Kidney (tissue), 14 donors: ENCODE data around the gene RBMS1. TPM values are rescaled to one million over a fixed set of nuclear protein-coding genes. Genes with fewer than 3 reads are reported as not detected.

ENCODE experiments used
- DNase-seq, 5 donors: peaks; one replicate each; pipeline ENCODE4 v3.0.0-alpha.2; 2013 to 2020
- FAIRE-seq: peaks from 2 replicates; lab custom pipeline; 2012; peaks lifted over from hg19 to GRCh38; lab: Jason Lieb, UNC
- H3K27ac ChIP-seq, 2 donors: one replicate each; pipeline ENCODE4 v1.7.0; 2013; ENCODE audit warnings: low read depth in 2 of 2, low read length in 2 of 2, inconsistent platforms in 1 of 2
- H3K27me3 ChIP-seq: one replicate; pipeline ENCODE4 v1.7.1; 2013; ENCODE audit warnings: low read length, inconsistent platforms; ENCODE audit not compliant: control insufficient read depth, insufficient read depth
- H3K36me3 ChIP-seq, 3 donors: one replicate each; pipeline versions ENCODE4 v1.7.0 to v1.7.1; 2013; ENCODE audit warnings: low read length in 3 of 3, control low read depth in 1 of 3, inconsistent platforms in 1 of 3; ENCODE audit not compliant: insufficient read depth in 3 of 3, control insufficient read depth in 2 of 3
- H3K4me1 ChIP-seq, 3 donors: one replicate each; pipeline versions ENCODE4 v1.7.0 to v1.7.1; 2013; ENCODE audit warnings: low read length in 3 of 3, inconsistent platforms in 1 of 3, low read depth in 1 of 3; ENCODE audit not compliant: control insufficient read depth in 2 of 3, insufficient read depth in 2 of 3
- H3K4me3 ChIP-seq, 3 donors: one replicate each; pipeline versions ENCODE4 v1.7.0 to v1.8.1; 2013; ENCODE audit warnings: low read length in 3 of 3, control low read depth in 1 of 3, inconsistent platforms in 1 of 3
- H3K9ac ChIP-seq, 3 donors: one replicate each; pipeline versions ENCODE4 v1.7.0 to v1.7.1; 2013; ENCODE audit warnings: low read length in 3 of 3, control low read depth in 1 of 3, inconsistent platforms in 1 of 3
- H3K9me3 ChIP-seq, 3 donors: one replicate each; pipeline versions ENCODE4 v1.7.0 to v1.7.1; 2013; ENCODE audit warnings: low read length in 3 of 3, control low read depth in 1 of 3, inconsistent platforms in 1 of 3; ENCODE audit not compliant: control insufficient read depth in 2 of 3, insufficient read depth in 1 of 3
- intact Hi-C: fragments of 100-400 bp; cut with DNase I; formaldehyde crosslinking; loops from one replicate; pipeline ENCODE4 v1.11.1; 2022
- polyA plus RNA-seq: library from polyadenylated mRNA; stranded (reverse); fragments of 350-450 nt; fragmentation: Illumina TruSeq; extraction: RNeasy Lipid Tissue Mini Kit (QIAGEN cat#74804); gene quantifications from one replicate; pipeline ENCODE4 v1.2.3, GENCODE V29; 2014; ENCODE audit warnings: low read depth, low replicate concordance; ENCODE audit not compliant: insufficient read depth
- total RNA-seq: library from RNA; stranded (reverse); fragmentation: NEBNext Ultra II Directional; extraction: Animal tissue kit (Norgen Biotek cat#: 25700); gene quantifications from one replicate; pipeline ENCODE4 v1.2.1, GENCODE V29; 2021
- TF ChIP-seq, protein P1 (sequence below): IDR thresholded peaks from 3 replicates; pipeline ENCODE4 v1.5.1; 2012; ENCODE audit warnings: mild to moderate bottlenecking, moderate library complexity, borderline replicate concordance; ENCODE audit not compliant: insufficient read depth; ENCODE audit errors: extremely low read depth
- donor health status: control.
- donor health status: control.
- donor health status: control.
- donor health status: control.
- donor health status: control.
- donor health status: DM: yes; HTN: yes; CAD: no.
- donor health status: Normal renal cell carcinoma (clear cell type).

Gene RBMS1
- total and polyA plus RNA-seq, 2 donors from 2014 or later: 25.6 to 94.8 TPM

GRCh38 chr2:160457588-160457987 is 36.0 kb downstream of the RBMS1 start:
- FAIRE-seq (no peak), DNase-seq (no peak)
- H3K9me3 ChIP-seq: no peaks in the 10 kb centered on the region
- peaks cover 0 to 19% (median 14%) of the 10 kb centered on the region in 3 donors for H3K4me1 ChIP-seq
- intact Hi-C loops: no loop called here
- no peaks in the 10 kb centered on the region for H3K27me3 ChIP-seq
- TF ChIP-seq, protein P1, sequence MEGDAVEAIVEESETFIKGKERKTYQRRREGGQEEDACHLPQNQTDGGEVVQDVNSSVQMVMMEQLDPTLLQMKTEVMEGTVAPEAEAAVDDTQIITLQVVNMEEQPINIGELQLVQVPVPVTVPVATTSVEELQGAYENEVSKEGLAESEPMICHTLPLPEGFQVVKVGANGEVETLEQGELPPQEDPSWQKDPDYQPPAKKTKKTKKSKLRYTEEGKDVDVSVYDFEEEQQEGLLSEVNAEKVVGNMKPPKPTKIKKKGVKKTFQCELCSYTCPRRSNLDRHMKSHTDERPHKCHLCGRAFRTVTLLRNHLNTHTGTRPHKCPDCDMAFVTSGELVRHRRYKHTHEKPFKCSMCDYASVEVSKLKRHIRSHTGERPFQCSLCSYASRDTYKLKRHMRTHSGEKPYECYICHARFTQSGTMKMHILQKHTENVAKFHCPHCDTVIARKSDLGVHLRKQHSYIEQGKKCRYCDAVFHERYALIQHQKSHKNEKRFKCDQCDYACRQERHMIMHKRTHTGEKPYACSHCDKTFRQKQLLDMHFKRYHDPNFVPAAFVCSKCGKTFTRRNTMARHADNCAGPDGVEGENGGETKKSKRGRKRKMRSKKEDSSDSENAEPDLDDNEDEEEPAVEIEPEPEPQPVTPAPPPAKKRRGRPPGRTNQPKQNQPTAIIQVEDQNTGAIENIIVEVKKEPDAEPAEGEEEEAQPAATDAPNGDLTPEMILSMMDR: no peak
- H3K4me3 ChIP-seq: no peak overlapping the region
- no peak overlapping the region for H3K27ac ChIP-seq
- H3K36me3 ChIP-seq: no peaks in the 10 kb centered on the region
- no peak overlapping the region for H3K9ac ChIP-seq

DNA sequence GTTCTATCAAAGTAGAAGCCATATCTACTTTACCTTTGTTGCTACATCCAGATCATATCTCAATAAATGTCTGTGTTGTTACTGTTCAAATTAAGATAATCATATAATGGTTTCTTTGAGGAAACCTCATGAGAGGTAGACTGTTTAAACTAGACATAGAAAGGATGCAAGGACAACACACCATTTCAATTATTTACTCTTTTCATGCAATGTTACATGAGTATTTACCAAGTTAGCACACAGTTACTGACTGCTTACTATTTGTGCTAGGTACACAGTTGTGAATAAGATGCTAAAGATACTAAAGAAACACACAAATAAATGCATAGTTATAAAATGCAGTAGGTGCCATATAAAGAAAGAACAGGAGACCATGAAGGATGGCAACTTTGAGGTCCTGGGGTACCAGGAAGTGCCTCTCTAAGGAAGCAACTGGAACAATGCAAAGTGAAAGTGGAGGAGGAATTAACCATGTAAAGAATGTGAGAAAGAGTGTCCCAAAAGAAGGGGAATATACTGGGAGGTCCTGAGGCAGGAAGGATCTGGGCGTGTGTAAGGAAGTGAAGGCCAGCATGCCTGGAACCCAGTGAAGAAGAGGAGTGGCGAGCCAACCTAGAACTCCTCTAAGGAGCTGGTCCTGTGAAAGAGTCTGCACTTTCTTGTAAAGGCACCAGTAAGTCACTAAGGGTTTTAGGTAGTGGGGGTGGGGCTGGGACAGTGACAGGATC is 39.4 kb downstream of the RBMS1 start:
- Histone ChIP-seq H3K27me3 (no peaks in the 10 kb centered on the region), H3K4me3 (no peak overlapping the region), H3K27ac (no peak overlapping the region), H3K4me1 (peaks cover 0 to 11% (median 8%) of the 10 kb centered on the region in 3 donors), H3K9ac (no peak overlapping the region), H3K36me3 (no peaks in the 10 kb centered on the region), H3K9me3 (no peaks in the 10 kb centered on the region)
- TF ChIP-seq, protein P1: no peak
- intact Hi-C loops: no loop called here
- FAIRE-seq: no peak
- no peak for DNase-seq

- DNase-seq (no peak), FAIRE-seq (no peak)
- Histone ChIP-seq H3K4me1 (peaks cover 0 to 11% (median 5%) of the 10 kb centered on the region in 3 donors), H3K36me3 (no peaks in the 10 kb centered on the region), H3K27ac (no peak overlapping the region), H3K27me3 (no peaks in the 10 kb centered on the region), H3K4me3 (no peak overlapping the region), H3K9ac (no peak overlapping the region), H3K9me3 (no peaks in the 10 kb centered on the region)
- intact Hi-C loops: no loop called here
- TF ChIP-seq, protein P1: no peak
Observed at GRCh38 chr2:160453111-160453820, 40.3 kb downstream of the RBMS1 start.
